Gastroesophageal sphincter (tissue), 3 donors: ENCODE results near the gene FAHD1.

ENCODE experiments used
- CTCF ChIP-seq, 4 experiments: fragments of 200-600 bp in 2 of 4; fragments of 450-650 bp in 2 of 4; sonication (generic) in 1 of 4; IDR thresholded peaks; one replicate each; pipeline ENCODE4 v1.5.1; 2017 to 2019; ENCODE audit warnings: antibody characterized with exemption in 4 of 4, mild to moderate bottlenecking in 2 of 4, moderate library complexity in 2 of 4
- EP300 ChIP-seq: sonication (generic); formaldehyde crosslinking; IDR thresholded peaks from one replicate; pipeline ENCODE4 v1.6.1; 2017; ENCODE audit warnings: antibody characterized with exemption, mild to moderate bottlenecking

GRCh38 chr16:1784977-1785845 lies 41.8 kb upstream of the FAHD1 start:
- TF ChIP-seq EP300 (no peak), CTCF (IDR thresholded peaks at IDR 0.05) (no peak)
